ENCODE data around the gene SLC6A6.
"Not testable (repeated sequence)": the region's sequence is repeated elsewhere in the genome, so short reads cannot be mapped to it uniquely, and the experiment has no call there.

SLC6A6 gene

GRCh38 chr3:14406766-14407165 is 4.4 kb downstream of the SLC6A6 start:
- TF ChIP-seq CTCF (IDR thresholded peaks at IDR 0.05; ENCODE audit: low read depth, low read length, missing control alignments), result no peak
- no peak for DNase-seq (ENCODE audit: low read depth)
- in situ Hi-C loops (cut with HindIII; ENCODE audit: low sequenced_read_pairs), result no loop called here
- H3K4me3 ChIP-seq (ENCODE audit: low read depth, low read length), result no peak overlapping the region

GRCh38 chr3:14407203-14407602 is 4.8 kb downstream of the SLC6A6 start:
- TF ChIP-seq CTCF (IDR thresholded peaks at IDR 0.05; ENCODE audit: low read depth, low read length, missing control alignments), result no peak
- in situ Hi-C loops (cut with HindIII; ENCODE audit: low sequenced_read_pairs), result no loop called here
- no peak for DNase-seq (ENCODE audit: low read depth)
- no peak overlapping the region for H3K4me3 ChIP-seq (ENCODE audit: low read depth, low read length)

GRCh38 chr3:14409779-14410063 is 7.3 kb downstream of the SLC6A6 start:
- in situ Hi-C loops (cut with HindIII; ENCODE audit: low sequenced_read_pairs); DNase-seq (ENCODE audit: low read depth); H3K4me3 ChIP-seq (ENCODE audit: low read depth, low read length): not testable (repeated sequence)

- in situ Hi-C loops (cut with HindIII; ENCODE audit: low sequenced_read_pairs), result no loop called here
Measured at GRCh38 chr3:14410106-14410502, 7.7 kb downstream of the SLC6A6 start.

GRCh38 chr3:14410503-14411165 is 8.2 kb downstream of the SLC6A6 start:
- TF ChIP-seq CTCF (IDR thresholded peaks at IDR 0.05; ENCODE audit: low read depth, low read length, missing control alignments), result no peak
- in situ Hi-C loops (cut with HindIII; ENCODE audit: low sequenced_read_pairs), result no loop called here
- no peak for DNase-seq (ENCODE audit: low read depth)
- no peak overlapping the region for H3K4me3 ChIP-seq (ENCODE audit: low read depth, low read length)

More at GRCh38 chr3:14410106-14410502, 7.7 kb downstream of the SLC6A6 start:
- TF ChIP-seq CTCF (IDR thresholded peaks at IDR 0.05; ENCODE audit: low read depth, low read length, missing control alignments), result no peak
- no peak for DNase-seq (ENCODE audit: low read depth)
- no peak overlapping the region for H3K4me3 ChIP-seq (ENCODE audit: low read depth, low read length)

GRCh38 chr3:14411166-14411526 is 8.7 kb downstream of the SLC6A6 start:
- DNase-seq (ENCODE audit: low read depth), result no peak
- in situ Hi-C loops (cut with HindIII; ENCODE audit: low sequenced_read_pairs), result no loop called here
- no peak for TF ChIP-seq CTCF (IDR thresholded peaks at IDR 0.05; ENCODE audit: low read depth, low read length, missing control alignments)
- no peak overlapping the region for H3K4me3 ChIP-seq (ENCODE audit: low read depth, low read length)

GRCh38 chr3:14411988-14412387 is 9.6 kb downstream of the SLC6A6 start:
- in situ Hi-C loops (cut with HindIII; ENCODE audit: low sequenced_read_pairs), result no loop called here
- no peak for DNase-seq (ENCODE audit: low read depth)
- peak; percentile 55 for TF ChIP-seq CTCF (IDR thresholded peaks at IDR 0.05; ENCODE audit: low read depth, low read length, missing control alignments)
- no peak overlapping the region for H3K4me3 ChIP-seq (ENCODE audit: low read depth, low read length)

All from astrocyte of the cerebellum (primary cell).